Right ventricle myocardium inferior (tissue), 1 donor: ENCODE results near the gene KCND3. TPM values are rescaled to one million over a fixed set of nuclear protein-coding genes. Genes with fewer than 3 reads are reported as not detected.

ENCODE experiments used
- total RNA-seq: library from RNA; stranded (reverse); fragmentation: NEBNext Ultra II Directional; extraction: Animal tissue kit (Norgen Biotek cat#: 25700); gene quantifications from one replicate; pipeline ENCODE4 v1.2.1, GENCODE V29; 2021
- donor health status: DM: no; HTN: yes; CAD: no; lungs with severe emphysema.

KCND3 gene
- total RNA-seq, 1 donor from 2014 or later: 20.7 TPM

Other genes with a start within 250 kb of the KCND3 start
- gene DDX20, start 233.8 kb downstream of the KCND3 start, total RNA-seq: 6.6 TPM